ENCODE data around the gene ABCA1.
"Not testable (repeated sequence)": the region's sequence is repeated elsewhere in the genome, so short reads cannot be mapped to it uniquely, and the experiment has no call there.

ABCA1 gene

GRCh38 chr9:104944871-104945270 is 16.9 kb upstream of the ABCA1 start:
- DNase-seq (ENCODE audit: low read depth in 2 of 2, low spot score in 1 of 2) = no peak

DNA sequence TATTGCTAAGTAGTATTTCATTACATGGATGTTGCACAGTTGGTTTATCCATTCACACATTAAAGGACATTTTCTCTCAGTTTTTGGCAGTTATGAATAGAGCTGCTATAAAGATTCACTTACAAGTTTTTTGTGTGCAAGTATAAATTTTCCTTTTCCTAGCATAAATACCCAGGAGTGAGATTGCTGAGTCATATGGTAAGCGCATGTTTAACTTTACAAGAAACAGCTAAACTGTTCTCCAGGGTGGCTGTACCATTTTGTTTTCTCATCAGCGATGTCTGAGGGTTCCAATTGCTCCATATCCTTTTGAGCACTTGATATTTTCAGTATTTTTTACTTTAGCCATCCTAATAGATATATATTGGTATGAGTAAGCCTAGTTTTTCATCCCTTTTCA is 16.4 kb upstream of the ABCA1 start:
- no peak for DNase-seq (ENCODE audit: low read depth in 2 of 2, low spot score in 1 of 2)

DNA sequence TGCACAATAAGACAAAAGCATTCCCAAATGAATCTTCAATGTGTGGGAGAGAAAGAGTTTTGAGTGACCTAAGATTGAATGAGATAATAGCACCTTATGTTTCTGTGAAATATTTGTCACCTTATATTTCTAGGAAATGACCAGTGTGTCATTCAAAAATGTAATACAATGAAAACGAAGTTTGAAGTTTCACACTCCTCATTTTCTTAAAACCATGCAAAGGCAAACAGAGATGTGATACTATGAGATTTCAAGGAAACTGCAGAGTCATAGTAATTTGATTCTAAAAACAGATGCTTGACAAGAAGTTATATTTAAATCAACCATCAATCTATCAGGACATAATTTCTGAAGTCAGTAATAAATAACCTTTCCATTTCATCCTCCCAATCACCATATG is 13.6 kb upstream of the ABCA1 start:
- no peak for DNase-seq (ENCODE audit: low read depth in 2 of 2, low spot score in 1 of 2)

- no peak for DNase-seq (ENCODE audit: low read depth in 2 of 2, low spot score in 1 of 2)
Measured at GRCh38 chr9:104936291-104936690, 8.3 kb upstream of the ABCA1 start.

GRCh38 chr9:104935501-104935810 is 7.5 kb upstream of the ABCA1 start:
- not testable (repeated sequence) for DNase-seq (ENCODE audit: low read depth in 2 of 2, low spot score in 1 of 2)

DNA sequence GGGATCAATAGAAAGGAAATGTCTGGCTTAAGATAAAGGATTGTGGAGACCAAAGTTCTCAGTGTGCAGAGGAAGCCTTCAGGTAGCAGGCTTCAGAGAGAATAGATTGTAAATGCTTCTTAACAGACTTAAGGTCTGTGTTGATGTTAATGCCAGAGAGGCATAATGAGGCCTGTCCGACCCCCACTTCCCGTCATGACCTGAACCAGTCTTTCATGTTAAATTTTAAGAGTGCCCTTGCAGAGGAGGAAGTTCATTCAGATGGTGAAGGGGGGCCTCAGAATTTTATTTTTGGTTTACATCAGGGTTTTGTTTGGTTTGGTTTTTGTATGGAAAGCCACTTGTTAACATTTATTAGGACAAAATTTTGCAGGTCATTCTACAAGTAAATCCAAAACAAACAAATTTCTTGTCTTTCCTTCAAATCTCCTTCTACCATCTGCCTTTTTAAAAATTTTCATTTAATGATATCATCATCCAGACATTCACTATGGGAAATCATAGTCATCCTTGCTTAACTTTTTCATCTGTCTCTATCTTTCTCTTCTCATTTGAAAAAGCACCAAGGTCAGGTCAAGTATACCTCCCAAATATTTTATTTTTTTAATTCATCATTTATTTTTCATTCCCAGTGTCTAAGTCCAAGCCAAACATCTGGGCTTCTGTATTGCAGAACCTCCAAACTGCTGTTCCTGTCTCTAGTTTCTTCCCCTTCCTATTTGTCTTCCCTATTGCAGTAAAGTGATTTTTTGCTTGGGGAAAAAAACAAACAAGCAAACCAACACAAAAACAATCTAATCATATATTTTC is 6.9 kb upstream of the ABCA1 start:
- DNase-seq (ENCODE audit: low read depth in 2 of 2, low spot score in 1 of 2) = no peak

DNA sequence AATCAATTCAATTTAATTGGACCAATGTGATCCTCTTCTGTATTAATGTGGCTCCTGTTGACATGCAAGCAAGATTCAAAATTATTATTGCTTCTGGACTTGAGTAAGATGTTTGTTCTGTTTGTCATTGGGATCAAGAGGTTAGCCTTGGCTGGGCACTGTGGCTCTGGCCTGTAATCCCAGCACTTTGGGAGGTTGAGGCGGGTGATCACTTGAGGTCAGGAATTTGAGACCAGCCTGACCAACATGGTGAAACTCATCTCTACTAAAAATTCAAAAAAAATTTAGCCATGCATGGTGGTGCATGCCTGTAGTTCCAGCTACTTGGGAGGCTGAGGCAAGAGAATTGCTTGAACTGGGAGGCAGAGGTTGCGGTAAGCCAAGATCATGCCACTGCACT is 5.1 kb upstream of the ABCA1 start:
- DNase-seq (ENCODE audit: low read depth in 2 of 2, low spot score in 1 of 2) = not testable (repeated sequence)

DNA sequence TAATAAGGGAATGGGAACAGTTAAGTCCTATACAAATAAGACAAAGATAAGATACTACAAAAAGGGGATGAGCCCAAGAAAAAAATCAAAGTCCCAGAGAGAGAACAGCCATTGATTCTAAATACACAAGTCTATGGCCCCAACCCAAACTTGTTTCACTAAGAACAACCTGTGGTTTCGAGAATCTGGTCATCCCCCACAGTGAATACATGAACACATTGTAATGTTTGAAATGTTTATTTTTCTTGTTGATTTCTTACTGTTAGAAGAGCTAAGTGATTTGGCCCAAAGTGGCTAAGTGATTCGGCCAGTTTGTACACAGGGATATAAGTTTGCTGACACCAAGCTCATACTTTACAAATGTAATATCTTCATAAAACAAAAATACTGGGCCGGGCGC is 3.3 kb upstream of the ABCA1 start:
- no peak for DNase-seq (ENCODE audit: low read depth in 2 of 2, low spot score in 1 of 2)

GRCh38 chr9:104927216-104927911 is 591 bp downstream of the ABCA1 start:
- DNase-seq (ENCODE audit: low read depth in 2 of 2, low spot score in 1 of 2) = no peak

DNA sequence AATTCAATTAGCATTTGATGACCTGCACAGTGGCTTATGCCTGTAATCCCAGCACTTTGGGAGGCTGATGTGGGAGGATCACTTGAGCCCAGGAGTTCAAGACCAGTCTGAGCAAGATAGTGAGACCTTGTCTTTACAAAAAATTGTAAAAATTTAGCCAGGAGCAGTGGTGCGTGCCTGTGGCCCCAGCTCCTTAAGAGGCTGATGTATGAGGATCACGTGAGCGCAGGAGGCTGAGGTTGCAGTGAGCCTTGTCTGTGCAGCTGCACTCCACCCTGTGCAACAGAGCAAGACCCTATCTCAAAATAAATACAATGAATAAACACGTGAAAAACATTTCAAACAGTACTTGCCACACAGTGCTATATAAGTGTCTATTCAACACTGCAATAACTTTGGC is 4.2 kb downstream of the ABCA1 start:
- DNase-seq (ENCODE audit: low read depth in 2 of 2, low spot score in 1 of 2) = no peak

- DNase-seq (ENCODE audit: low read depth in 2 of 2, low spot score in 1 of 2) = no peak
Measured at GRCh38 chr9:104923289-104923688, 4.7 kb downstream of the ABCA1 start.

GRCh38 chr9:104922748-104923147 is 5.2 kb downstream of the ABCA1 start:
- not testable (repeated sequence) for DNase-seq (ENCODE audit: low read depth in 2 of 2, low spot score in 1 of 2)

- no peak for DNase-seq (ENCODE audit: low read depth in 2 of 2, low spot score in 1 of 2)
Measured at GRCh38 chr9:104921067-104921741, 6.8 kb downstream of the ABCA1 start.

DNA sequence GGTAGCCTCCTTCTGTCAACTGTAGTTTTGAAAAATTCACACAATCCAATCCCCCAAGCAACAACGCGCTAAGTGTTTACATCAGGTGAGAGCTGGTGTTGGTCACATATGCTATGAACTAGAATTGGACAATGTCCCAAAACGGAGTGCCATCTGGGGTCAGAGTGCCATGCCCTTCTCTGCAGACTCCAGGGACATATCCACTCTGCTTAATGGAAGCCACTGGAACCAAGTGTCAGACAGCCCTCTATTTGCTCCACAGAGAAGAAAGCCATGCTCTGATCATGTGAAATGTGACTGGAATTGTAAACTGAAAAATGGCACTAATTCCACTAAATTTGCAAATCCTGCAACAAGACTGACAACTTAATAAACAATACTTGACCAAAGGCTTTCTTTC is 12.2 kb downstream of the ABCA1 start:
- DNase-seq (ENCODE audit: low read depth in 2 of 2, low spot score in 1 of 2) = no peak

- no peak for DNase-seq (ENCODE audit: low read depth in 2 of 2, low spot score in 1 of 2)
Measured at GRCh38 chr9:104915049-104915448, 12.9 kb downstream of the ABCA1 start.

GRCh38 chr9:104914466-104914865 is 13.5 kb downstream of the ABCA1 start:
- DNase-seq (ENCODE audit: low read depth in 2 of 2, low spot score in 1 of 2) = no peak

- DNase-seq (ENCODE audit: low read depth in 2 of 2, low spot score in 1 of 2) = no peak
Measured at GRCh38 chr9:104912606-104913005, 15.3 kb downstream of the ABCA1 start.

- DNase-seq (ENCODE audit: low read depth in 2 of 2, low spot score in 1 of 2) = no peak
Measured at GRCh38 chr9:104911032-104911607, 16.8 kb downstream of the ABCA1 start.

- DNase-seq (ENCODE audit: low read depth in 2 of 2, low spot score in 1 of 2) = no peak
Measured at GRCh38 chr9:104907278-104907951, 20.5 kb downstream of the ABCA1 start.

DNA sequence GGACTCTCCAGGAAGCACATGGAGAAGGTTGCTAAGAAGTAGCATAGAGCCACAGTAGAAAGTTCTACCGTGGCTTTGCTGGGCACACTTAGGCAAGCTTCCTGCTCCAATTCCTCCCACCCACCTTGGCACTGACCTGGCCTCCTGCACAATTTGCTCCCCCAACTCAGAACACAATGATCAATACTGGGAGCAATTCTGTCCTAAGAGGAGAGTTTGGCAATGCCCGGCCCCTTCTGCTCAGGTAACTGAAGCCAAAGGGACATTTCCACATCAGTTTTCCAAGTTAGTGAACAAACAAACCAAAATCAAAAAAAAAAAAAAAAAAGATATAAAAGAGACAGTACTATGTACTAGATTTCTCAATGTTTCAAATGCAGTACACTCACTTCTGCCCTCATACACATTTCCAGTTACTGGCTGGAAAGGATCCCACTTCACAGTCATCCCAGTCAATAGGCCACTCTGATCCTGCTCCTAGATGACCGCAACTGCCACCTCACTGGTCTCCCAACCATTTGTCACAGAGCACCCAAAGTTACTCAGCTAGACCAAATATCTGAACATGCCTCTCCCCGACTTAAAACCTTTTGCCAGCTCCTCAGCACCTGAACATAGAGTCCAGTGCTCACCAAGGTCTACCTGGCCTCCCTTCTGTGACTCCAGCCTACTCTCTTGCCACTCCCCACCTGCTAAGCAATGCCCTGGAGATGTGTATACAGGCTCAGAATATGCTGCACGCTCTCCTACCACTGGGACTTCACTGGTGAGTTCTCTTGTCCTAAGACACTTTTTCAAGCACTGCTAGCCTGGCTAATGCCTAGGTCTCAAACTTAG is 21.3 kb downstream of the ABCA1 start:
- DNase-seq (ENCODE audit: low read depth in 2 of 2, low spot score in 1 of 2) = no peak
